Suprapubic skin (tissue), 3 donors: Measurements from ENCODE around the gene ABLIM2.

Experiments used
- CTCF ChIP-seq, 2 donors: fragments of 200-600 bp in 1 of 2; fragments of 450-650 bp in 1 of 2; sonication (generic) in 1 of 2; IDR thresholded peaks; one replicate each; pipeline ENCODE4 v1.5.1; 2016 to 2019; ENCODE audit warnings: antibody characterized with exemption in 2 of 2, mild to moderate bottlenecking in 1 of 2, moderate library complexity in 1 of 2
- EP300 ChIP-seq: sonication (generic); formaldehyde crosslinking; IDR thresholded peaks from one replicate; pipeline ENCODE4 v1.6.1; 2017; ENCODE audit warnings: antibody characterized with exemption
- POLR2A ChIP-seq, 2 donors: fragments of 450-650 bp; IDR thresholded peaks; one replicate each; pipeline ENCODE4 v1.6.1; 2017; ENCODE audit warnings: antibody characterized with exemption in 2 of 2, mild to moderate bottlenecking in 2 of 2, moderate library complexity in 2 of 2

- no peak for TF ChIP-seq POLR2A (IDR thresholded peaks at IDR 0.05)
- no peak for TF ChIP-seq CTCF (IDR thresholded peaks at IDR 0.05)
- no peak for TF ChIP-seq EP300
These were observed 134.4 kb downstream of the ABLIM2 start for GRCh38 chr4:8024073-8024786.
